Thyroid gland (tissue), 4 donors: ENCODE results near the gene VSTM2B.

Source experiments
- POLR2A ChIP-seq, 2 donors: fragments of 450-650 bp; IDR thresholded peaks; one replicate each; pipeline ENCODE4 v1.6.1; 2017; ENCODE audit warnings: antibody characterized with exemption in 2 of 2, mild to moderate bottlenecking in 2 of 2, moderate library complexity in 1 of 2
- TF ChIP-seq, protein P1 (sequence below), 6 experiments: fragments of 200-600 bp in 3 of 6; fragments of 450-650 bp in 3 of 6; sonication (generic) in 3 of 6; IDR thresholded peaks; one replicate each; pipeline ENCODE4 v1.5.1; 2016 to 2019; ENCODE audit warnings: antibody characterized with exemption in 6 of 6, mild to moderate bottlenecking in 2 of 6, inconsistent platforms in 1 of 6, moderate library complexity in 1 of 6

GRCh38 chr19:29488316-29488715 is 37.5 kb upstream of the VSTM2B start:
- TF ChIP-seq, protein P1, sequence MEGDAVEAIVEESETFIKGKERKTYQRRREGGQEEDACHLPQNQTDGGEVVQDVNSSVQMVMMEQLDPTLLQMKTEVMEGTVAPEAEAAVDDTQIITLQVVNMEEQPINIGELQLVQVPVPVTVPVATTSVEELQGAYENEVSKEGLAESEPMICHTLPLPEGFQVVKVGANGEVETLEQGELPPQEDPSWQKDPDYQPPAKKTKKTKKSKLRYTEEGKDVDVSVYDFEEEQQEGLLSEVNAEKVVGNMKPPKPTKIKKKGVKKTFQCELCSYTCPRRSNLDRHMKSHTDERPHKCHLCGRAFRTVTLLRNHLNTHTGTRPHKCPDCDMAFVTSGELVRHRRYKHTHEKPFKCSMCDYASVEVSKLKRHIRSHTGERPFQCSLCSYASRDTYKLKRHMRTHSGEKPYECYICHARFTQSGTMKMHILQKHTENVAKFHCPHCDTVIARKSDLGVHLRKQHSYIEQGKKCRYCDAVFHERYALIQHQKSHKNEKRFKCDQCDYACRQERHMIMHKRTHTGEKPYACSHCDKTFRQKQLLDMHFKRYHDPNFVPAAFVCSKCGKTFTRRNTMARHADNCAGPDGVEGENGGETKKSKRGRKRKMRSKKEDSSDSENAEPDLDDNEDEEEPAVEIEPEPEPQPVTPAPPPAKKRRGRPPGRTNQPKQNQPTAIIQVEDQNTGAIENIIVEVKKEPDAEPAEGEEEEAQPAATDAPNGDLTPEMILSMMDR (IDR thresholded peaks at IDR 0.05) = no peak
- TF ChIP-seq POLR2A (IDR thresholded peaks at IDR 0.05) = no peak
